SIG-M5 (cell line): Measurements from ENCODE around the gene RORC.

ENCODE experiments used
- DNase-seq: peaks from one replicate; lab custom pipeline; 2025; lab: John Stamatoyannopoulos, UW

RORC gene

DNA sequence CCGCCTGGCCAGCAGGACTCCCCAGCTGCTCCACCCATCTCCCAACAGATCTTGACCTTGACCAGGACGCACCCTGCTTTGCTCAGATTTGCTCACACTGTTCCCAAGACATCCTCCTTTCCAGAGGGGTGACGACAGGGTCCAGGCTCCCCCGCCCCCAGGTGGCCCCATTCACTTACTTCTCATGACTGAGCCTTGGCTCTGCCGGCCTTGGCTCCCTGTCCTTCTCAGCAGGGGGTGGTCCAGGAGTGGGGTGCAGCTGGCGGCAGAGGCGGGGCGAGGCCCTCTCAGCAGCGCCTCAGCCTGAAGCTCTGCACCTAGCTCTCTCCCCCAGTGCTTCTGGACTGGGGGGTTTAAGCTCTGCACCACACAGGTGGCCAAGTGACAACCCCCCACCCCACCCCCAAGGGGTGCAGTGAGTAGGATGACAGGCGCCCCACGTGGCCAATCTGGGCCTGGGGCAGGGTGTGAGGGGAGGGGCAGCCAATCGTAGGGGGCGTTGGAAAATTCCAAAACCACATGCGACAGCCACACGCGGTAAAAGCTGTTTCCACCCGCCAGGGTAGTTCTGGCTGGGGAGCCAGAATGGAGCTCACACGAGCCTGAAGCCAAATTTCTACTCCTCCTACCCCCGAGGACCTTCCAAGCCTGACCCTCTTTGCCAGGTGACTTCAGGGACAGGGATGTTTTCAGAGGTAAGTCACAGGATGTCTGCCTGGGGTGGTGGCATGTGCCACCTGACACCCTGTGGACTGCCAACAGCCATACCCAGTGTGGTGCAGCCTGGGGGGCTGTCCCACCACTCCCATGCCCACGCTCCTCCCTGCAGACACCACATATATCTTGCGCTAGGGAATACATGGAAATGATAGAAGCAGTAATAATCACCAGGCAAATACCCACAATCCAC lies 5.6 kb downstream of the RORC start:
- DNase-seq, result no peak

DNA sequence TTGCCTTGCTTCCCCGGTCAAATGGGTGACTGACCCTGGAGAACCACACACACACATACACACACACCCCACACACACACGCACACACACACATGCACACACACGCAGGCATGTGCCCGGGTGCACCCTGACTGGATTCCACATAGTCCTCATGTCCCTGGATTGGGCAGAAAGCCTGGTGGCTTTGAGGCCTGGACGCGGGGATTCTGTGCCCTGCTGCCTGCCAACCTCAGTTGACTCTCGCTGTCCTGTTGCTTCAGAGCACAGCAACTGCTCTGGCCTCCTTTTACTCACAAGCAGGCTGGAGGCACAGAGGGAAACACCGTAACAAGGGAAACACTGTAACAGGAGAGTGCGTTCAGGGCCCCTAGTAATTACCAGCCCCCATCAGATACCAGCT lies 6.4 kb downstream of the RORC start:
- no peak for DNase-seq

DNA sequence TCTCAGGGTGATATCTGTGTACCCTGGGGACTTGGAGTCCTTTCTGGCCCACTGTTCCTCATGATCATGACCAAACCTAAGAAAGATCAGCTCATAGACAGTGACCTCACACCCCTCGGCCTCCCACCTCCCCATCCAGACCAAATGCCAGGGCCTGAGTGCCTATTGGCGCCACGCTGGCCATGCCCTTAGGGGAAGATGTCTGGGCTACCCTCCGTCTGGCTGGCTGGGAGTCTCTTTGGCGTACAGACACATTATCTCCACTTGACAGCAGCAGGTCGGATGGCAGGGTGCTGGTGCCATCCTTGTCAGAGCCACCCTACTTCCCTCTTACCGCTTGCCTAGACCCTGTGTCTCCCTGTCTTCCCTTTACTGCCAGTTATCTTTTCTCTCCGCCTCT lies 8.4 kb downstream of the RORC start:
- DNase-seq, result no peak

DNA sequence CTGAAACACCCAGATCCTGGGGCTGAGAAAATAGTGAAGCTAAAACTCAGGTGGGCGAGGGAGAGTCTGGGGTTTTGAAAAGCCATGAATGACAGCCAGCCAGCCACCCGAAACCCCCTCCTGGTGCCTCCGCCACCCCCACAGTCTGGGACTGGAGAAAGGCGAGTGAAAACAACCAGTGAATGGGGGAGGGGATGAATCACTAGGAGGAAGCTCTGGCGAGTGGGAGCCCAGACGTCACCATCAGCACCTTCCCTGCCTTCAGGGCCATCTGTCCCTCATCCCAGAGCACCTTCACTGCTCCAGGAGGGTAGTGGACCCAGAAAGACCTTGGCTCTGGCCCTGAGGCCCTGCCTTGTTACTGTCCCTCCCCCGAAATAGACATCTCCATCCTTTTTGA lies 9.2 kb downstream of the RORC start:
- DNase-seq, result no peak

DNA sequence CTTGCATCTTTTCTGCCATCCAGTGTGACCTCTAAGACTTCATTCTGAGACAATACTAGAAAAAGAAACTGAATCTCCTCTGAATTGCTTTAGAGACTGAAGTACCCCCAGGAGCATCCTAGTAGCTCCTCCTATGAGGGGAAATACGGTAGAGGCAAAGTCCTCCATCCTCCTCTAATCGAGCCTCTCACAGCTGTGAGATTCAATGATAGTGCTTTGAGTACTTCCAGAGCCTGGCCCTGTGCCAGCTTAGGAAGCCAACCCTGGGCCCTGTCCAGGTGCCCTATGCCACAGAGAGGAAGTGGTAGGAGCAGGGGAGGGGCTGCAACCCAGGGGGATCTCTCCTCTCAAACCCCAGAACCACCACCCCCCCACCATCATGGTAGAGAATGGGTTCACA lies 10.7 kb downstream of the RORC start:
- no peak for DNase-seq

DNA sequence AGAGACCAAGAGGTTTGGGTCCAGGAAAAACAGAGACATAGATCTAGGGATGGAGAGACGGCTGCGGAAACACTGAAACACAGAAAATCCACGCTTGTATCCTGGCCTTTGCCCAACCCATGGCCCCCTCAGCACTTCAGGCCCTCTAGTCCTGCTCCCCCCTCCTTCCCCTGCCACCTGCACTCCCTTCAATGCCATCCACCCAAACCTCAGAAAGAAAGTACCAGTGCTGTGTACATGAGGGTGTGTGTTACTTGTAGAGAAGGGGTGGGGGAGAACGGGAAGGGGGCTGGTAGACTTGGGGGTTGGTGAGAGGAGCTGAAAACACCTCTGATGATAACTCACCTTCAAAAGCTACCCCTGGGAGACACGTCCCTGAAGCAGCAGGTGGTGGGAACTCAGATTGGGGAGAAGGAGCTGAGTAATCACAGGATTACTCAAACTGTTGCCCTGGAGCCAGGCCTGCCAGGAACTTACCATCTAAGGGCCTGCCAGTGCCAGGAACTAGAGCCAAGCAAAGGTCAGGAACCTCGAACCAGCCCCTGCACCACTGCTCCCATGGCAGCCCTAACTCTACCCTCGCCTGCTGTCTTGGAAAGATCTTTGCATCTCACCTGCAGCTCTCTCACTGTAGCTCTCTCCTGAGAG lies 11.5 kb downstream of the RORC start:
- no peak for DNase-seq

DNA sequence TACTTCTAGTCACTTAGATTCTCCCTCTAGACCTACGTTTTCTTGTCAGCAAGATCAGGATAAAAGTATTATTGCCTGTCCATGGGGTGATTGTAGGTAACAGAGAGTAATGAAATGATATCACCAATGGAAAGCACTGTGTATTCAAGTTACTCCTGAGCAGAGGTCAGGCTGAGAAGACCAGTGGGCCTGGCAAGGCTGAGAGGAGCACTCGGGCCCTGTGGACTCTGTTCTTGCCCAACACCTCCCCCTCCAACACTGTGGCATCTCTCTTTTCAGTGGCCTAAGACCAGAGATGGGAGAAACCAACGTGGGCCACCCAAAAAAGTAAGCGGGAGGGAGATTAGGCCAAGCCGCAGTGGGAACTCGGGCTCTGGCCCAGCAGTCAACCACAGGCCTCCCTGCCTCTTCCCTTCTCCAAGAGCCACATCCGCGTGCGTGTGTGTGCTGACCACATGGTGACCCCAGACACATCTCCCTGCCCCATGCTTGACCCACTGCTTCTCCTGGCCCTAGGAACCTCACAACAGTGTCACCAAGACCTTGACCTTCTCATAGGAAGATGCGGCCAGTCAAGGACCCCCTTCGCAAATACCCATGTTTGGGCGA lies 12.3 kb downstream of the RORC start:
- DNase-seq, result no peak

DNA sequence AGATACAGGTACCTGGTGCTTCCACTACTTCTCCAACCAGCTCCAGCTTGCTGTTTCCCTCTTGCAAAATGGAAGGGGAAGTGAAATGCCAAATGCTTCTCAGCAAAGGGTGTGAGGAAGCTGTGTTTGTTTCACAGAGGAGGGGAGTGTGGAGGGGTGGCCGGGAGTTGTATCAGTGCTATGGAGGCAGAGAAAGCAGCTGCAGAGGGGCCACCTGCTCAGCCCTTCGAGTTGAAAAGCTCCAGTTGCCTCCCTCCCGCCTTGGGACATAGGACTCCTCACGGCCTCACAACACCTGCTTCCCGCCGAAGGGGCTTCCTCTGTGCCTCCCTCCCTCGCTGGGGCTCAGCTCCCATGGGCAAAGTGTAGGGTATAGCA lies 14.3 kb downstream of the RORC start:
- DNase-seq, result no peak

DNA sequence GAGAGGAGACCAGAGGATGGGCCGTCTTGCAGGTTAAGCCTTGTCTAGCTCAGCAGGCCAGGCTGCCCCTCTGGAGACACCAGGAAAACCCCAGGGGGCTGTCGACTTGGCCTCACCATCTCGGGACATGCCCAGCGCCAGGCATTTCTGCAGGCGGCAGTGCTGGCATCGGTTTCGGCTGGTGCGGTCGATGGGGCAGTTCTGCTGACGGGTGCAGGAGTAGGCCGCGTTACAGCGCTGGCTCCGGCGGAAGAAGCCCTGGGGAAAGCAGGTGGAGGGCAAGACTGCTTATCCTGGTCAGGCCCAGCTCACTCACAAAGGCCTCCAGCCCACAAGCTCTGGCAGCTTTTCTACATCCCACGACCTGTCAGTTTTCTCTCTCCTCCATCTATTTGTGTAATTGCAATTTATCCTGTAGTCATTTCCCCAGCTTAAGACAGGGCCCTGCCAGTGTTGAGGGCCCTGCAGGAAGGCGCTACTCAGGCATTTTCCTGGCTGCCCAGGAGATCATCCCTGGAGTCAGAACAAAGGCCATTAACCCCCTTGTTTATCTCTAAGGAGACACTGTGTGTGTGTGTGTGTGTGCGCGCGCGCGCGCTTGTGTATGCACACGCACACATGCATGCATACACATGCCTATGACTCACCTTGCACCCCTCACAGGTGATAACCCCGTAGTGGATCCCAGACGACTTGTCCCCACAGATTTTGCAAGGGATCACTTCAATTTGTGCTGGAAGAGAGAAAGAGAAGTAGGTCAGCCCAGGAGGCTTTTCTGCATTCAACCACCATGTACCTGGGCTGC lies 14.9 kb downstream of the RORC start:
- DNase-seq, result no peak

DNA sequence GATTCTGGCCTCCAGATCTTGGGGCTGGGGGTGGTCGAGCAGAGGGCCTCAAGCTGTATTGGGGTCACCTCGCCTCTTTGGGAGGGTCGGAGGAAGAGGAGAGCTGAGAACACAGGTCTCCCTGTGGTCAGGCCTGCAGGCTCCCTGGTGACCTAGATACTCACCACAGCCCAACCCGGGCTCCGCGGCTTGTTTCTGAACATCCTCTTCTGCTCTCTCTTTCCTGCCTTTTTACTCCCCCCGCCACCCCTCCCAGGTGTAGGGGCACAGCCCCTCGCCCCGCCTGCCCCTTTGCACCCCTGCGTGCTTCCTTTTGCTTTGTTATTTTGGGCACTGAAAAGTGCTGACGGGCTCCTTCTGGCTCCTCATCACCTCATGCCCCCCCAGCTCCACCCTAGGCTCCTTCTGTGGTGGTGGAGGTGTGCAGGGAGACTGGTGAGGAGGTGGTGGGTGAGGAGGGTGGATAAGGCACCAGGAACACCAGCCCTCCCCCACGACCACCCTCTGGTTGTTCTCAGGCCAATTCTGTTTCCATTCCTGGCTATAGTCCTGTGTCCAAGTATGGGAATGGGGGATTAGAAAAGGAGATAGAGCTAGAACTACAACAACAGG lies 15.8 kb downstream of the RORC start:
- no peak for DNase-seq

DNA sequence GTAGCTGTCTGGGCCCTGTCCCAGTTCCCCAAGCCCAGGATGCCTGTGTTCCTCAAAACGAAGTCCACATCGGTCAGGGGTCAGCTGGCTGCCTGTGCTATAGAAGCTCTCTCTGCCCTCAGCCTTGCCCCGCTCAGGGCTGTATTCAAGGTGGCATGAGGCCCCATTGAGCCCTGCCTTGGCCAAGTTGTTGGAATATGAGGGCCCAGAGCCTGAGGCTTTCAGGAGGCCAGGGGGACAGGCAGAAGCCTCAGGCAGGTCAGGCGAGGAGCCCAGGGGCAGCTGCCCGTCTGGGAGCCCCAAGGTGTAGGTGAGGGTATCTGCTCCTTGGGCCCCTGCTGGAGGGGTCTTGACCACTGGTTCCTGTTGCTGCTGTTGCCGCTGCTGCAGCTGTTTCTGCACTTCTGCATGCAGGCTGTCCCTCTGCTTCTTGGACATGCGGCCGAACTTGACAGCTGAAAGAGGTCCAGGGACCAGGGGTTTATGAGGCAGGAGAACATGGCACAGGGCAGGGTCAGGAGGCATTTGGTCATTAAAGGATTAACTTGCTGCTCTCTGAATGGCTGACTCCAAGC lies 16.5 kb downstream of the RORC start:
- DNase-seq, result no peak

DNA sequence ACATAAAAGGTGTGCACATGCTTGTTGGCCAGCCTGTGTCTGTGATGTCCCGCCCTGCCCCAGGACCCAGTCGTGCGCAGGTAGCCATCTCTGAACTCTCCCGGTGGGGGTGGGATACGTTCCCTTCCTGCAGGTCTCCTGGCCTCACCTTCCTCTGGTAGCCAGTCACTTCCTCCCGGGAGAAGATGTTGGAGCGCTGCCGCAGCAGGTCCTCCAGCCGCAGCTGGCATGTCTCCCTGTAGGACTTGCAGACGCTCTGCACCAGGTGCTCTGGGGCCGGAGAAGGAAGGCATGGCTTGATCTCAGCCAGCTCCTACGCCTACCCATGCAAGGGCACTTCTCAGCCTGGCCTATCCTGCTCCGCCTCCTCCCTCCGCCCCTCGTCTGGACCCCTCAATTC lies 17.2 kb downstream of the RORC start:
- no peak for DNase-seq

DNA sequence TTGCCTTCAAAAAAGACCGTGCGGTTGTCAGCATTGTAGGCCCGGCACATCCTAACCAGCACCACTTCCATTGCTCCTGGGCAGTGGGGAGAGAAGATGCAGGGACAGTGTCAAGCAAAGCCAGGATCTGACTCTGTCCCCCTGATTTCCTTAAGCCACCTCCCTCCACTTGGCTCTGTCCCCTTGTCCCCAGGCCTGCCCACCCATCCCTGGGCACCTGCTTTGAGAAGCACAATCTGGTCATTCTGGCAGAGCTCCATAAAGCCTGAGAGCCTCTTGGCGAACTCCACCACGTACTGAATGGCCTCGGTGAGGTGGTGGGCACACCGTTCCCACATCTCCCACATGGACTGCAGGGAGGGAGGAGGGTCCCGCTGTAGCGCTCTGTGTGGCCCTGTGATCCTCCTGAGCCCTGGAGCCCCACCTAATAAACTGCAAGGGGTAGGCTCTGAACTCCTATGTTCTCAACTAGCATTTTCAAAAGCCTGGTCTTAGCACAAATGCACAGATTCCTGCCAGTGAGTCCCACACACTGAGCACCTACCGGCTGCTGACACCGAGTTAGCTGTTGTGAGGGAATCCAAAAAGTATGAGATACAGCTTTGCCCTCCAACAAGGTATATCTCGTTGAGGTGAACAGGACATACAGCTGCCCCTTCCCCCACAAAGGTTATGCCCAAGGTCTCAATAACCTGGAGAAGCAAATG lies 18.2 kb downstream of the RORC start:
- DNase-seq, result no peak

DNA sequence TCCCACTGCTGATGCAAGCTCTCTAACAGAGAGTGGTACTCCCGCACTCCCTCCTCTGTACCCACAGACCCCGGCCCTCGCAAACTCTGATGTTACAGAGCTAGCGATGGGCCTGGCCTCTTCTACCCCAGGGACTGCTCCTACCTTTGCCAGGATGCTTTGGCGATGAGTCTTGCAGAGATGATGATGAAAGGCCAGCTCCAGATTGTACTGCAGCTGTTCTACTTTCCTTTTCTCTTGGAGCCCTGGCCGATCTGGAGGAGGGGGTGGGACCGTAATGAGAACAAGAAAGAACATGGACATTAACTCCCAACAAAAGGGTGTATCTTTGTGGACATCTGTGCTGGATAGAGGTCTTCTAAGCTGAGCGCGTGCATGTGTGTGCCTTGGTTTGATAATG lies 20.4 kb downstream of the RORC start:
- DNase-seq, result no peak

DNA sequence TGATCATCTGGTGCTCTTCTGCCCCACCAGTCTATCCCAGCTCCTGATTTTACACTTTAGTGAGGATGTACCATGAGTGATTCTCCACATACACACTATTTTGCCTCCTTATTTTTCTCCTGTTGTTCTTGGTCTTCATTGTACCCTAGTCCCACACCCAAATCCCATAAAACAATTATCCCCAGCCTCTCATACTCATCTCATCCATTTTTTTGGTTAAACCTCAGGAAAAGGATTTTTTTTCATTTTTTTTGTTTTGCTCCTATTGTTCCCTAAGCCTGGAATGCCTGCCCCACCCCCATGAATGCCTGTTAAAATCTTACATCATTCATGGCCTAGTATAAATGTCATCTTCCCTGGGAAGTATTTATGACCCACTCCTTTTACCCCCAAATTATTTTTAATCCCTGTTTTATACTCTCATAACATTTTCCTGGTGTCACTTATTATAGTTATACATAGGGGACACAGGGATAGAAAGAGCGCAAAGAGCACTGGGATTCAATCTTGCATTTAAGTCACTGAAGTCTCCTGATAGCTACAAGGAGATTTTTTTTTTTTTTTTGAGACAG lies 21.5 kb downstream of the RORC start:
- DNase-seq, result no peak

DNA sequence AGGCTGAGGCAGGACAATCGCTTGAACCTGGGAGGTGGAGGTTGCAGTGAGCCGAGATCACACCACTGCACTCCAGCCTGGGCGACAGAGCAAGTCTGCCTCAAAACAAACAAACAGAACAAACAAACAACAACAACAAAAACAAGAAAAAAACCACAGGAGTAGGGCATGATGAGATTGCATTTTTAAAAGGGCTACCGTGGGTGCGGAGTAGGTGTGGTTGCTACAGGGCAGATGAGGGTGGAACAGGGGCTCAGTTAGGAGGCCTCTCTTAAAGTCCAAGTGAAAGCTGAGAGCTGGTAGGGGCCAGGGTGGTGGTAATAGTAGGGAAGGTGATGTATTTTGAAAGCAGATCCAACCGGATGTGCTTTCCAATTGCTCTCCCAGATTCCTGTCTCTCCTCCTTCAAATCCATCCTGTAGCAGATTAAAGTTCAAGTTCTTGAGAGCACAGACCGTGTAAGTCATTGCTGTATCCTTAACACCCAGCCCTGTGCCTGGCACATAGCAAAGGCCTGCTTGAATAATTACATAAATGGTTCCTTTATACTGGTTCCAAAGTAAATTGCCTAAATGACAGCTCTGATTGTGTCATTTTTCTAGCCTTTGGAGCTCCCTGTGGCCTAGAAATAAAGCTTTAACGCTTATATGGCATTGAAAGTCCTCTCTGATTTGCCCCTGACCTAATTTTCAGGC lies 22.2 kb downstream of the RORC start:
- DNase-seq, result no peak

DNA sequence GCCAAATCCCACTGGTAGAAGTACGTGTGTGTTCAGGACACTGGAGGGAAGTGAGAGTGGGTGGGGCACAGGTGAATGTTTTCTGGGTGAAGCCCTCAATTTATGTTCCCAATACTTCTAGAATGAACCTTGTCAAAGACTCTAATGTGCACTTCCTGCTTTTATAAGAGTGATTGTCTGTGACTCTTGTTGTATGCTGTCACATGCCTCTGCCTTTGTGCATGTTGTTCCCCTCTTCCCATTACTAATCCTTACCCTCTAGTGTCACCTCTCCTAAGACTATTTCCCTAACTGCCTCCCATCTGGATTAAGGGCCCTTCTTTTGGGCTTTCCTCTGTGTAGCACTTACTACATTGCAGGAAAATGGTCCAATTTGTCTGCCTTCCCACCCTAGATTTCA lies 23.8 kb downstream of the RORC start:
- no peak for DNase-seq

DNA sequence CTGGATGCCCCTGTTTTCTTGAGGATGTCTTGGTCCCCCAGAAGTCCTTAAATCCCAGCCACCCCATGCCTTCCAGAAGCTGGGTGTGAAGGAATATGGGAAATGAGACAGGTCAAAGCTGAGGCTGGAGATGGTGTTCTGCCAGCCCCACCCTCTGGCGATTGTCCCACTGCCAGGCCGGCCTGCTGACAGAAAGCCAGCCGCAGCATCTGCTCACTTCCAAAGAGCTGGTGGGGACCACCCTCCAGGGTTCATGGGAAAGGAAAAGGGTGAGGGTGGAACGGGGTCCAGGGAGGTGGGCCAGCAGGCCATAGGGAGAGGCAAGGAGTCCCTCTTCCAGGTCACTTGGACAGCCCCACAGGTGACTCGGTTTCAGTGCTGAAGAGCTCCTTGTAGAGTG lies 24.5 kb downstream of the RORC start:
- DNase-seq, result no peak

DNA sequence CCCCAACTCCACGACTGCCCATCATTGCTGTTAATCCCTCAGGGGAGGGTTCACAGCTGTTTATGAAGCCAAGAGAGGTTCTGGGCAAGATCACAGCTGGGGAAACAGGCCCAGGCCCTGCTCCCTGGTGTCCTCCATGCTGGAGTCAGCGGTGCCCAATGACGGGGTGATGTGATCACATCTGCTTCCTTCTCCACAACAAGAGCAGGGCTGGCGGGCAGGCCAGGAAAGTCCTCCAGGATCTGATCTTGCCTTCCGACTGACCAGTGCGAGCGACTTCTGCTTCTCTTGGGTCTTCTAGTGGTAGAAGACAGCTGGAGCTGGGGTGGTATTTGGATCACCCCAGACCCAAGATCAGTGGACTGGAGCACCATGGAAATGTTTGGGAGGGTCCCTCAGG lies 25.4 kb downstream of the RORC start:
- no peak for DNase-seq
